Right lobe of liver (tissue), 4 donors: ENCODE measurements around the gene C2orf76.
"Not testable (repeated sequence)": the region's sequence is repeated elsewhere in the genome, so short reads cannot be mapped to it uniquely, and the experiment has no call there.

ENCODE experiments used
- POLR2A ChIP-seq: fragments of 450-650 bp; IDR thresholded peaks from one replicate; pipeline ENCODE4 v1.6.1; 2017; ENCODE audit warnings: antibody characterized with exemption, mild to moderate bottlenecking
- TF ChIP-seq, protein P1 (sequence below), 4 donors: fragments of 200-600 bp in 3 of 4; fragments of 450-650 bp in 1 of 4; IDR thresholded peaks; one replicate each; pipeline versions ENCODE4 v1.5.1 to v1.8.0; 2016 to 2022; ENCODE audit warnings: antibody characterized with exemption in 4 of 4, mild to moderate bottlenecking in 2 of 4
- donor health status: DM: no; HTN: no; CAD: no.
- donor health status: DM: no; HTN: no; CAD: no.
- donor health status: DM: no; HTN: yes; CAD: no.

DNA sequence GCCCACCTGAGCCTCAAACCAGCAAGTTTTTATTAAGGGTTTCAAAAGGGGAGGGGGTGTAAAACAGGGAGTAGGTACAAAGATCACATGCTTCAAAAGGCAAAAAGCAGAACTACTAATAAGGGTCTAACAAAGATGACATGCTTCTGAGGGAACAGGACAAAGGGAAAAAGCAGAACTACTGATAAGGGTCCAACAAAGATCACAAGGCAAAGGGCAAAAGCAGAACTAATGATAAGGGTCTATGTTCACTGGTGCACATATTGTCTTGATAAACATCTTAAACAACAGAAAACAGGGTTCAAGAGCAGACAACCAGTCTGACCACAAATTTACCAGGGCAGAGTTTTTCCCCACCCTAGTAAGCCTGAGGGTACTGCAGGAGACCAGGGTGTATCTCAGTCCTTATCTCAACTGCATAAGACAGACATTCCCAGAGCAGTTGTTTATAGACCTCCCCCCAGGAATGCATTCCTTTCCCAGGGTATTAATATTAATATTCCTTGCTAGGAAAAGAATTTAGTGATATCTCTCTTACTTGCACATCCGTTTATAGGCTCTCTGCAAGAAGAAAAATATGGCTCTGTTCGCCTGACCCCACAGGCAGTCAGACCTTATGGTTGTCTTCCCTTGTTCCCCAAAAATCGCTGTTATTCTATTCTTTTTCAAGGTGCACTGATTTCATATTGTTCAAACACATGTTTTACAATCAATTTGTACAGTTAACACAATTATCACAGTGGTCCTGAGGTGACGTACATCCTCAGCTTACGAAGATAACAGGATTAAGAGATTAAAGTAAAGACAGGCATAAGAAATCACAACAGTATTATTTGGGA lies 7.5 kb upstream of the C2orf76 start:
- TF ChIP-seq, protein P1, sequence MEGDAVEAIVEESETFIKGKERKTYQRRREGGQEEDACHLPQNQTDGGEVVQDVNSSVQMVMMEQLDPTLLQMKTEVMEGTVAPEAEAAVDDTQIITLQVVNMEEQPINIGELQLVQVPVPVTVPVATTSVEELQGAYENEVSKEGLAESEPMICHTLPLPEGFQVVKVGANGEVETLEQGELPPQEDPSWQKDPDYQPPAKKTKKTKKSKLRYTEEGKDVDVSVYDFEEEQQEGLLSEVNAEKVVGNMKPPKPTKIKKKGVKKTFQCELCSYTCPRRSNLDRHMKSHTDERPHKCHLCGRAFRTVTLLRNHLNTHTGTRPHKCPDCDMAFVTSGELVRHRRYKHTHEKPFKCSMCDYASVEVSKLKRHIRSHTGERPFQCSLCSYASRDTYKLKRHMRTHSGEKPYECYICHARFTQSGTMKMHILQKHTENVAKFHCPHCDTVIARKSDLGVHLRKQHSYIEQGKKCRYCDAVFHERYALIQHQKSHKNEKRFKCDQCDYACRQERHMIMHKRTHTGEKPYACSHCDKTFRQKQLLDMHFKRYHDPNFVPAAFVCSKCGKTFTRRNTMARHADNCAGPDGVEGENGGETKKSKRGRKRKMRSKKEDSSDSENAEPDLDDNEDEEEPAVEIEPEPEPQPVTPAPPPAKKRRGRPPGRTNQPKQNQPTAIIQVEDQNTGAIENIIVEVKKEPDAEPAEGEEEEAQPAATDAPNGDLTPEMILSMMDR (IDR thresholded peaks at IDR 0.05), result not testable (repeated sequence)
- TF ChIP-seq POLR2A, result not testable (repeated sequence)
